NCI-H69 (cell line): ENCODE measurements around the gene DDX51.
"Not testable (repeated sequence)": the region's sequence is repeated elsewhere in the genome, so short reads cannot be mapped to it uniquely, and the experiment has no call there.

Experiments used
- DNase-seq: peaks from one replicate; lab custom pipeline; 2025; lab: John Stamatoyannopoulos, UW

DDX51 gene

GRCh38 chr12:132116709-132117557, 27.2 kb downstream of the DDX51 start:
- no peak for DNase-seq

GRCh38 chr12:132115500-132115899, 28.6 kb downstream of the DDX51 start:
- DNase-seq, result no peak

DNA sequence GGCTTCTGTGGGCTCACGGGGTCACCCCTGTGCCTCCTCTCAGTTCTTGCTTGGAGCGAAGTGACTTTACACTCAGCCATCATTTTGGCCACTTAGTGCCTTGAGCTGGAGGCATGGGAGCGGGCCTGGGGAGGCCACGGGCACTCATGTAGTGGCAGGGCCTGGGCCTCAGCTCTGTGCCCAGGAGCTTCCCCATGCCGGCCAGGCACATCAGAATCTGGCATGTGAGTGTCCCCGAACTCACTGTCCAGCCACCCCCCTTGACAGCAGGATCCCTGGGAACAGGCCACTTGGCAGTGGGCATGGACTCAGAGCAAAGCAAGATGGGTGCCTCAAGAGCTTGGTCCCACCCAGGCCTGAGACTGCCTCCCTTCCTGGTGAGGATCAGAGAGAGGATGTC, 29.5 kb downstream of the DDX51 start:
- DNase-seq, result no peak

DNA sequence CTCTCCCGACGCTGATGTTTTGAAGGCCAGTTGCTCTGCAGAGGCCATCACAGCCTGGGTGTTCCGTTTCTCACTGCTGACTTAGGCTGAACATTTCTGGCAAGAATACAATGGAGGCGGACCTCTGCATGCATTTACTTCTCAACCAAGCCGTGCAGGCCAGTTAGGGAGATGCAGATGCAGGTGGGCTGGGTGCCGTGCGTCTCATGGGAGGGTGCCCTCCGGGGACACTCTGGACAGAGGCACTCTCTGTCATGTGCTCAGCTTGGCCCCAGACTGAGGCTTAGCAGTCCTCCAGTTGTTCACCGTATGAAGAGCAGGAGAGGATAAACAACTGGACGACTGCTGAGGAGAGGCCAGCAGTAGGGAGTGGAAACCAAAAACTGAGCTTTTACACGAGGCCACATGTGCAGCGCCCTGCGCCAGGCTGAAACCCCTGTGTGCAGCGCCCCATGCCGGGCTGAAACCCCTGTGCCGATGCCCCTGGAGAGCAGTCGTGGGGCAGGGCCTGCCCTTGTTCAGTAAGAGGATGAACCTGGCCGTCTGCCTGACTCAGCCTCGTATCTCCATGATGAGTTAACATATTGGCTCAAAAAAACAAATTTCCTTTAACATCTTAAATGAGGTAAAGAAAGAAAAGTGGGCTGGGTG, 32.3 kb downstream of the DDX51 start:
- DNase-seq, result no peak

DNA sequence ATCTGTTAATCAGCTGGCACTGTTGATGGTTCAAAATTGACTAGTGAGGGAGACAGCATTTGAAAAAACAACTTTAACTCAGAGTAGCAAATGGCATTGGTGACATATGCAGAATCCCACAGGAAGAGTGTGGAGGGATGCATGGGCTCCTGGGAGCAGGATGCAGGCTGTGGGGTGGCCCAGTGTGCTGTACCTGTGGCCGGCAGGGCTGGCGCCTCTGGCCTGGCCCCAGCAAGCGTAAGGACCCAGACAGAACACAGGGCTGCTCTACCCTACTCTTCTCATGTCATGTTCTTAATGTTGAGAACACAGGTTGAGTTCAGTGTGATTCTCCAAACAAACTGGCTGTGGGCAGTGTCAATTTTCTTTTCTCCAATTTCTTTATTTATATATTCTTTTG, 33.4 kb downstream of the DDX51 start:
- no peak for DNase-seq

DNA sequence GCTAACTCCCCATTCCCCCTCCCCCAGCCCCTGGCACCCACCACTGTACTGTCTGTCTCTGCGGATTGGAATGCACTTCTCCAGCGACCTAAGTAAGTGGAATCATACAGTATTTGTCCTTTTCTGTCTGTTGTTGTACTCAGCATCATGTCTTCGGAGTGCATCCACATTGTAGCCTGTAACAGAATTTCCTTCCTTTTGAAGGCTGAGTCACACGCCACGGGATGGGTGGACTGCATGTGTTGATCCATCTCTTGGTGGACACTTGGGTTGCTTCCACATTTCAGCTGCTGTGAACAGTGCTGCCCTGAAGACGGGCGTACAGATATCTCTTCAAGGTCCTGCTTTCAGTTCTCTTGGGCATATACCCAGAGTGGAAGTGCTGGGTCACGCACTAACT, 34.4 kb downstream of the DDX51 start:
- DNase-seq, result no peak

DNA sequence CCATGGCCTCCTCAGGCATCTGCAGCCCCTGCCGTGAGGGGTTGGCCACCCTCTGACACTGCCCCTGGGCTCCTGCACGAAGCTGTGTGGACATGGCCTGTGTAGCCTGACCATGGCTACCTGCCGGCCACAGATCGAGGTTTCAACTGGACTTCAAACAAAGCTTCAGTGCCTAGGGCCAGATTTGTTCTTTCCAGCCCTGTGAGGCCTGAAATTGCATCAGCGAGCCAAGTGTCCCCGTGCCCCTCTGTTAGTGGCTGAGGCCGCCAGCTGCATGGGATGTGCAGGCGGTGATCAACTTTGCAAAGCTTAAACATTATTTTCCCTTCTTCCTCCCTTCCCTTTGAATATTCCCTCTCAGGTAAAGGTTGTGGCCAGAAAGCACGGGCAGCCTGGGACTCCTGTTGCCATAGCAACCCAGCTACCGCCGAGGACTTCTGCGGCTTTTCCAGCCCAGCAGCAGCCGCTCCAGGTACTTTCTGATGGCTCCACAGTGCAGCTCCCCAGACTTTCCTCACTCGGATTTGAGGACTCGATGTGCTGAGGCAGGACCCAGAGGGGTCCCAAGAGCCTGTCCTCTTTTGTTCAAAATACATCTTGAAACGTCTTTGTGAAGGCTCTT, 35.8 kb downstream of the DDX51 start:
- no peak for DNase-seq

- DNase-seq, result no peak
These were observed 37.2 kb downstream of the DDX51 start for GRCh38 chr12:132106921-132107320.

- DNase-seq, result no peak
These were observed 38.7 kb downstream of the DDX51 start for GRCh38 chr12:132105467-132105866.

GRCh38 chr12:132103542-132104308, 40.4 kb downstream of the DDX51 start:
- no peak for DNase-seq

DNA sequence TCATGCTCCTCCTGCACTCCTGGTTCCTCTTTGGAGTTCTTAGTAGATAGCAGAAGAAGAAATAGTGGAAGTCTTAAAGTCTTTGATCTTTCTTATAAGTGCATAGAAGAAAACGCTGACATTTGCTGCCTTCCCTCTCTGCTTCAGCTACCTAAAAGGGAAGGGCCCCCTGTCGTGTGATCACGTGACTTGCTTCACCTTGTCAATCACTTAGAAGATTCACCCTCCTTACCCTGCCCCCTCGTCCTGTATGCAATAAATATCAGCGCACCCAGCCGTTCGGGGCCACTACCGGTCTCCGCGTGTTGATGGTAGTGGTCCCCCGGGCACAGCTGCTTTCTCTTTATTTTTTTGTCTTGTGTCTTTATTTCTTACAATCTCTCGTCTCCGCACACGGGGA, 41.0 kb downstream of the DDX51 start:
- not testable (repeated sequence) for DNase-seq

- DNase-seq, result no peak
These were observed 41.8 kb downstream of the DDX51 start for GRCh38 chr12:132102297-132102696.

GRCh38 chr12:132100306-132101065, 43.6 kb downstream of the DDX51 start:
- no peak for DNase-seq

GRCh38 chr12:132099739-132100138, 44.4 kb downstream of the DDX51 start:
- DNase-seq, result no peak

GRCh38 chr12:132095520-132096409, 48.4 kb downstream of the DDX51 start:
- DNase-seq, result no peak

GRCh38 chr12:132094269-132094891, 49.7 kb downstream of the DDX51 start:
- DNase-seq, result no peak

- DNase-seq, result no peak
These were observed 54.7 kb downstream of the DDX51 start for GRCh38 chr12:132089407-132089910.
